HG03097 (cell line): ENCODE data around the gene RAB37.
A peak's percentile ranks its signal among the peaks of the same experiment; 100 is the strongest.

ENCODE experiments used
- ATAC-seq: cut with Tn5 transposase; IDR thresholded peaks from one replicate; pipeline ENCODE4 v1.9.1; 2021; ENCODE audit not compliant: unreplicated experiment, low FRiP score

RAB37 gene

GRCh38 chr17:74776044-74776962, 39.2 kb downstream of the RAB37 start, which contains the start of gene NAT9:
Gene NAT9, minus strand, starts transcription at chr17:74776345. Its CDS starts 647 bp downstream, at chr17:74775698.
- peak; percentile 50 for ATAC-seq

GRCh38 chr17:74776990-74777389, 39.9 kb downstream of the RAB37 start:
- no peak for ATAC-seq

- ATAC-seq = no peak
Observed at GRCh38 chr17:74777901-74778515, 41.0 kb downstream of the RAB37 start.

GRCh38 chr17:74778960-74779359, 41.9 kb downstream of the RAB37 start:
- no peak for ATAC-seq

GRCh38 chr17:74779501-74779900, 42.4 kb downstream of the RAB37 start:
- ATAC-seq = no peak

GRCh38 chr17:74779948-74780400, 42.9 kb downstream of the RAB37 start:
- ATAC-seq = no peak

GRCh38 chr17:74780443-74781238, 43.6 kb downstream of the RAB37 start:
- no peak for ATAC-seq

GRCh38 chr17:74782571-74782970, 45.5 kb downstream of the RAB37 start:
- no peak for ATAC-seq

GRCh38 chr17:74784125-74784810, 47.2 kb downstream of the RAB37 start:
- no peak for ATAC-seq

- no peak for ATAC-seq
Observed at GRCh38 chr17:74785096-74785980, 48.3 kb downstream of the RAB37 start.

GRCh38 chr17:74785981-74786360, 48.9 kb downstream of the RAB37 start:
- no peak for ATAC-seq

GRCh38 chr17:74786431-74787055, 49.5 kb downstream of the RAB37 start:
- ATAC-seq = no peak

GRCh38 chr17:74790161-74791058, 53.4 kb downstream of the RAB37 start:
- no peak for ATAC-seq

- ATAC-seq = no peak
Observed at GRCh38 chr17:74792586-74793105, 55.6 kb downstream of the RAB37 start.

- ATAC-seq = no peak
Observed at GRCh38 chr17:74795327-74796020, 58.4 kb downstream of the RAB37 start.

- no peak for ATAC-seq
Observed at GRCh38 chr17:74796211-74796610, 59.2 kb downstream of the RAB37 start.

GRCh38 chr17:74796866-74797265, 59.8 kb downstream of the RAB37 start:
- ATAC-seq = no peak
